GM23248 (cell line): ENCODE measurements around the gene COA3.

Source experiments
- EZH2 ChIP-seq: fragments of 200-600 bp; sonication (generic); IDR thresholded peaks from 2 replicates; pipeline ENCODE4 v1.6.1; 2018; ENCODE audit warnings: antibody characterized with exemption, mild to moderate bottlenecking; ENCODE audit not compliant: insufficient read depth, poor library complexity, severe bottlenecking
- EZH2phosphoT487 ChIP-seq: fragments of 200-600 bp; sonication (generic); IDR thresholded peaks from 2 replicates; pipeline ENCODE4 v1.6.1; 2018; ENCODE audit warnings: antibody characterized with exemption, moderate library complexity, mild to moderate bottlenecking, low read depth; ENCODE audit not compliant: insufficient read depth

DNA sequence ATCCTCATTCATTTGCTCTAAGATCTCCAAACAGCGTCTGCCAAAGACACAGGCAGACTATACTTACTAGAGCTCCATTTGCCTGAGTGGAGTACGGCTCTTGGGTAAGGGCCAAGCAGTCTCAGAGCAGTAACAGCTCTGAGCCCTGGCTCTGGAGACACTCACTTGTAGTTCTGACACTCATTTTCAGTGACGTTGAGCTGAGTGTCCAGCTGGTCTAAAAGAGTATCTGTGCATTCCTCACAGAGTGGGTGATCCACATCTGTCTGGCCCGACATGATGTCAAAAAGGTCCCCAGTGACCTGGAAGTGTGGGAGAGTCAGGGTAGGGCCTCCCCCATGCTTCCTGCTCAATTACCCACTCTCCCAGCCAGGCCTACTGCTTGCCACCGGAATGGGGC is 19.9 kb upstream of the COA3 start:
- TF ChIP-seq EZH2 (no peak), EZH2phosphoT487 (no peak)
